ENCODE data around the gene RTN4RL1.

DNA sequence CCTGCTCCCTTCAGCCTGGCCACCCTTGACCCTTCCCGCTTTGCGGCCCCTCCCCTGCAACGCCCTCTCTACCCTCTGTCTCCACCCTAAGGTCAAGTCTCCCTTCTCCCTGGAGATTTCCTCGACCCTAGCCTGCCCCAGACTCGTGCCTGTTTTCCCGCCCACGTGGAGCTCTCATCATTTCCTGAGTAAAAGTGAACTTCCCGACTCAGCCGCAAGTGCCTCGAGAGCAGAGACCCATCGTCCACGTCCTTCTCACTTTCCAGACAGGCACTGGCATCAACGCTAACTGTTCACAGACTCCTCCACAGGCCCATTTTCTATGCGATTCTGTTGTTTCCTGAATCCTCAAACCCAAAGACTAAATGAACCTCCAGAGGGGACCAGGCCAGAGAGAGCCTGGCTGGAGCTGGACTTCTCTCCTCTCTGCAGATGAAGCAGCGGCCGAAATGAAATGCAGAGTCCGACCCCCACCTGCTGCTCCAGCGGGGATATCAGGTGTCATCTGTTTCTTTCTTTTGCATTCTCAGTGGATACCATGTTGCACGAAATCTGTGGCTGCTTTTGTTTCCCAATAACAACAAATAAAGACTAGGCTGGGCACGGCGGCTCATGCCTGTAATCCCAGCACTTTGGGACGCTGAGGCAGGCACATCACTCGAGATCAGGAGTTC, 52.5 kb downstream of the RTN4RL1 start:
- no peak for TF ChIP-seq CTCF (conservative IDR thresholded peaks at IDR 0.05; ENCODE audit: low read length)
- TF ChIP-seq EZH2phosphoT487 (IDR thresholded peaks at IDR 0.05; ENCODE audit: borderline replicate concordance) = no peak

All from Loucy (cell line).